A549 (cell line): ENCODE measurements around the gene MUC20. TPM values are rescaled to one million over a fixed set of nuclear protein-coding genes. Genes with fewer than 3 reads are reported as not detected.

Source experiments
- ATAC-seq, 2 experiments: fragments of 200-7000 bp in 1 of 2; fragments of >200 bp in 1 of 2; cut with Nextera tagmentation in 1 of 2; cut with Tn5 transposase in 1 of 2; 3 replicates each; pipeline versions ENCODE4 v1.8.0 to v1.9.1; 2018 to 2020; ENCODE audit warnings: mild to moderate bottlenecking in 1 of 2, moderate library complexity in 1 of 2
- CTCF ChIA-PET: fragments of 300-600 bp; sonication (Branson Sonifier 250); formaldehyde crosslinking; extraction: SDS; loops from one replicate; lab custom pipeline; 2021; ENCODE audit warnings: antibody characterized with exemption, inconsistent platforms; lab: Yijun Ruan, JAX
- POLR2A ChIA-PET: fragments of 350-600 bp; formaldehyde crosslinking; extraction: SDS; loops from one replicate; lab custom pipeline; 2021; ENCODE audit warnings: antibody characterized with exemption, inconsistent platforms; lab: Yijun Ruan, JAX
- DNase-seq, 2 experiments: peaks; one replicate each; pipeline versions ENCODE4 v3.0.0 to v3.0.0-alpha.2; 2011 to 2016; ENCODE audit warnings: low read depth in 1 of 2, low spot score in 1 of 2
- FAIRE-seq: peaks from 2 replicates; lab custom pipeline; 2011; peaks lifted over from hg19 to GRCh38; lab: Jason Lieb, UNC
- H3K27ac ChIP-seq, 2 experiments: fragments of >200 bp; sonication (Bioruptor Twin); formaldehyde crosslinking; 3 replicates each; pipeline ENCODE4 v1.5.1; 2016 to 2017
- H3K4me1 ChIP-seq: fragments of >200 bp; sonication (Bioruptor Twin); formaldehyde crosslinking; 3 replicates; pipeline ENCODE4 v1.6.1; 2016
- H3K4me2 ChIP-seq: fragments of >200 bp; sonication (Bioruptor Twin); formaldehyde crosslinking; 3 replicates; pipeline ENCODE4 v1.6.1; 2016
- H3K4me3 ChIP-seq: fragments of >200 bp; sonication (Bioruptor Twin); formaldehyde crosslinking; 3 replicates; pipeline ENCODE4 v1.5.1; 2016
- H3K9me3 ChIP-seq: fragments of >200 bp; sonication (Bioruptor Twin); formaldehyde crosslinking; 3 replicates; pipeline ENCODE4 v1.6.1; 2016
- ATOH8 ChIP-seq: fragments of 250-450 bp; sonication (Bioruptor Pico); IDR thresholded peaks from 2 replicates; pipeline ENCODE4 v1.5.0; 2020; ENCODE audit warnings: low read depth, mild to moderate bottlenecking, moderate library complexity
- CBX8 ChIP-seq: fragments of 200-600 bp; sonication (generic); IDR thresholded peaks from 2 replicates; pipeline ENCODE4 v1.6.1; 2016
- CTCF ChIP-seq: fragments of >200 bp; sonication (Bioruptor Twin); formaldehyde crosslinking; IDR thresholded peaks from 3 replicates; pipeline ENCODE4 v1.5.1; 2016
- EHMT2 ChIP-seq: fragments of 200-600 bp; sonication (generic); IDR thresholded peaks from 2 replicates; pipeline ENCODE4 v1.6.1; 2016; ENCODE audit warnings: antibody characterized with exemption, low read depth, mild to moderate bottlenecking, moderate library complexity
- FOXS1 ChIP-seq: fragments of 250-450 bp; sonication (Bioruptor Pico); IDR thresholded peaks from 2 replicates; pipeline ENCODE4 v1.5.0; 2020; ENCODE audit warnings: mild to moderate bottlenecking, moderate library complexity
- GATA3 ChIP-seq: IDR thresholded peaks from 2 replicates; pipeline ENCODE4 v1.6.1; 2012; ENCODE audit warnings: borderline replicate concordance
- HOXA7 ChIP-seq: fragments of 250-450 bp; sonication (Bioruptor Pico); IDR thresholded peaks from 2 replicates; pipeline ENCODE4 v1.5.0; 2020; ENCODE audit warnings: mild to moderate bottlenecking, moderate library complexity
- KDM5A ChIP-seq: fragments of 200-600 bp; sonication (generic); IDR thresholded peaks from 2 replicates; pipeline ENCODE4 v1.6.1; 2016; ENCODE audit warnings: antibody characterized with exemption, mild to moderate bottlenecking
- MAZ ChIP-seq: fragments of 150-350 bp; IDR thresholded peaks from 2 replicates; pipeline ENCODE4 v1.6.1; 2014; ENCODE audit warnings: antibody characterized with exemption, low read depth, low read length, borderline replicate concordance
- NR3C1 ChIP-seq: fragments of >200 bp; sonication (Bioruptor Twin); formaldehyde crosslinking; IDR thresholded peaks from 3 replicates; pipeline ENCODE4 v1.6.1; 2017
- PHF8 ChIP-seq: fragments of 200-600 bp; sonication (generic); IDR thresholded peaks from 2 replicates; pipeline ENCODE4 v1.6.1; 2016; ENCODE audit warnings: low read depth, mild to moderate bottlenecking, antibody characterized with exemption, moderate library complexity, borderline replicate concordance
- POLR2A ChIP-seq: IDR thresholded peaks from 2 replicates; pipeline ENCODE4 v1.6.1; 2012; ENCODE audit warnings: mild to moderate bottlenecking, low read length
- RARB ChIP-seq: fragments of 250-450 bp; sonication (Bioruptor Pico); IDR thresholded peaks from 2 replicates; pipeline ENCODE4 v1.8.0; 2021; ENCODE audit warnings: mild to moderate bottlenecking, moderate library complexity
- REST ChIP-seq: fragments of 200-600 bp; sonication (generic); IDR thresholded peaks from 2 replicates; pipeline ENCODE4 v1.6.1; 2016; ENCODE audit warnings: antibody characterized with exemption, mild to moderate bottlenecking, moderate library complexity
- SMC3 ChIP-seq: fragments of >200 bp; sonication (Bioruptor Twin); formaldehyde crosslinking; IDR thresholded peaks from 3 replicates; pipeline ENCODE4 v1.6.1; 2018; ENCODE audit warnings: inconsistent platforms
- TFCP2L1 ChIP-seq: fragments of 250-450 bp; sonication (Bioruptor Pico); IDR thresholded peaks from 2 replicates; pipeline ENCODE4 v1.5.0; 2021; ENCODE audit warnings: mild to moderate bottlenecking
- ZC3H11A ChIP-seq: fragments of 450-650 bp; IDR thresholded peaks from 2 replicates; pipeline ENCODE4 v1.6.1; 2014; ENCODE audit warnings: antibody characterized with exemption, mild to moderate bottlenecking
- ZNF302 ChIP-seq: fragments of 250-450 bp; sonication (Bioruptor Pico); IDR thresholded peaks from 2 replicates; pipeline ENCODE4 v1.9.0; 2021; ENCODE audit warnings: inconsistent platforms, mild to moderate bottlenecking, moderate library complexity
- ZSCAN20 ChIP-seq: fragments of 250-450 bp; sonication (Bioruptor Pico); IDR thresholded peaks from 2 replicates; pipeline ENCODE4 v1.8.0; 2022; ENCODE audit warnings: mild to moderate bottlenecking, moderate library complexity
- WGBS: methylation state at CpG from one replicate; pipeline ENCODE4 v1.1.6; 2017; ENCODE audit errors: missing lambda C conversion rate; 5-methylcytosine and 5-hydroxymethylcytosine counted together
- polyA plus RNA-seq, 4 experiments: library from polyadenylated mRNA; depleted of rRNA in 3 of 4; stranded (reverse); fragments of >200 nt; fragmentation: RNase III in 1 of 4; extraction: RNeasy Plus Mini Kit Qiagen cat#74134 plus additional on column Dnase treatment in 1 of 4; gene quantifications; 2 replicates in 3 of 4; 3 replicates in 1 of 4; pipeline ENCODE4 v1.2.3, GENCODE V29; 2011 to 2017
- TF ChIP-seq, protein P1 (sequence below): IDR thresholded peaks from 2 replicates; pipeline ENCODE4 v1.6.1; 2012
- TF ChIP-seq, protein P2 (sequence below): fragments of 450-650 bp; IDR thresholded peaks from 2 replicates; pipeline ENCODE4 v1.6.1; 2014; ENCODE audit warnings: antibody characterized with exemption
- TF ChIP-seq, protein P3 (sequence below): fragments of >200 bp; sonication (Bioruptor Twin); formaldehyde crosslinking; IDR thresholded peaks from 3 replicates; pipeline ENCODE4 v1.6.1; 2016

The MUC20 gene
- polyA plus RNA-seq, 2 of the 4 experiments (the other 2 are of a cell fraction), result 0.44 to 0.87 TPM

GRCh38 chr3:195764961-195765706 lies 44.4 kb downstream of the MUC20 start:
- CTCF ChIA-PET, result interaction anchor here (1.0 kb wide), 1 partner anchor 10 kb away, joined by 3 read pairs; no protein-coding TSS in a partner anchor
- no peak overlapping the region for H3K27ac ChIP-seq
- no peaks in the 10 kb centered on the region for H3K9me3 ChIP-seq
- TF ChIP-seq TFCP2L1 (no peak), POLR2A (no peak), ZC3H11A (no peak), CTCF (no peak), PHF8 (no peak), CBX8 (no peak), FOXS1 (CRISPR knock-in tag) (no peak), ZNF302 (CRISPR knock-in tag) (no peak), KDM5A (no peak), RARB (CRISPR knock-in tag) (no peak), SMC3 (no peak), ATOH8 (CRISPR knock-in tag) (no peak)
- TF ChIP-seq, protein P1, sequence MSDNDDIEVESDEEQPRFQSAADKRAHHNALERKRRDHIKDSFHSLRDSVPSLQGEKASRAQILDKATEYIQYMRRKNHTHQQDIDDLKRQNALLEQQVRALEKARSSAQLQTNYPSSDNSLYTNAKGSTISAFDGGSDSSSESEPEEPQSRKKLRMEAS, result no peak
- TF ChIP-seq, protein P2, sequence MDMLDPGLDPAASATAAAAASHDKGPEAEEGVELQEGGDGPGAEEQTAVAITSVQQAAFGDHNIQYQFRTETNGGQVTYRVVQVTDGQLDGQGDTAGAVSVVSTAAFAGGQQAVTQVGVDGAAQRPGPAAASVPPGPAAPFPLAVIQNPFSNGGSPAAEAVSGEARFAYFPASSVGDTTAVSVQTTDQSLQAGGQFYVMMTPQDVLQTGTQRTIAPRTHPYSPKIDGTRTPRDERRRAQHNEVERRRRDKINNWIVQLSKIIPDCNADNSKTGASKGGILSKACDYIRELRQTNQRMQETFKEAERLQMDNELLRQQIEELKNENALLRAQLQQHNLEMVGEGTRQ, result no peak
- FAIRE-seq (no peak), DNase-seq (no peak), ATAC-seq (no peak)
- H3K4me3 ChIP-seq, result no peak overlapping the region
- POLR2A ChIA-PET, result no interaction called here
- H3K4me2 ChIP-seq, result no peak overlapping the region
- no peaks in the 10 kb centered on the region for H3K4me1 ChIP-seq
- WGBS, result 80% methylated on average over 19 of the region's 28 CpGs

DNA sequence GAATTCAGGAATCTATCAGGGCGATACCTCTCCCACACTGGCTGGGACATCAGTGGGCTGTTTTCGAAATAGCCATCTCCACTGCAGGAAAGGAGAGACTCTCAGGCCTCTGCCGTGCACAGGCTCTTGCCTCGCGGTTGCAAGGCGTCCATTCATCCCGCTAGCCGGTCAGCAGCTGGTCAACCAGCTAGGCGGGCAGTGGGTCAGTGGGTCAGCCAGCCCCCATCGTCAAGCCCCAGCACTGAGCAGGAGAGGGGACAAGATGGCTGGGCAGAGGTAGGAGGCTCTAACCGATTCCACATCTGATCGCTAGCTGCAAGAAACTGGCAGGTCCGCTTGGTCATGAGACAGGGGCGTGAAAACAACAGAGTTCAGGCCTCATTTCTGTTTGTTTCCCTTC lies 45.9 kb downstream of the MUC20 start:
- Histone ChIP-seq H3K4me2 (no peak overlapping the region), H3K4me1 (no peaks in the 10 kb centered on the region), H3K4me3 (no peak overlapping the region), H3K9me3 (no peaks in the 10 kb centered on the region), H3K27ac (no peak overlapping the region)
- no peak for ATAC-seq
- TF ChIP-seq EHMT2 (no peak), NR3C1 (no peak), HOXA7 (CRISPR knock-in tag) (no peak), GATA3 (no peak)
- POLR2A ChIA-PET, result no interaction called here
- WGBS, result 62% methylated on average over 11 of the region's 14 CpGs
- no peak for FAIRE-seq
- CTCF ChIA-PET, result no interaction called here
- DNase-seq, result no peak

DNA sequence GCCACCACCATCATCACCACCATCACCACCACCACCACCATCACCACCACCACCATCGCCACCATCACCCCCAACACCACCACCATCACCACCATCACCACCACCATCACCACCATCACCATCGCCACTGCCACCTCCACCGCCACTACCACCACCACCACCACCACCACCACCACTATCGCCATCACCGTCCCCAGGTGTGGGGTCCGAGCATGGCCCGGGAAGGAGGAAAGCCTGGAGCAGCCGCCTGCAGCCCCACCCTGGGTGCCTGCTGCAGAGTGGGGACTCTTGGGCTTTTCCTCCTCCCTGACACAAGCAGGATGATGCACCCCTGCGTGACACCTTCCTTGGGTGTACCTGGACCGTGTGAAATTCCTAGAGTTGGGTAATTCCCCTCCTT lies 47.0 kb downstream of the MUC20 start:
- H3K9me3 ChIP-seq, result no peaks in the 10 kb centered on the region
- no peak for ATAC-seq
- no peak overlapping the region for H3K4me3 ChIP-seq
- no peak overlapping the region for H3K27ac ChIP-seq
- no peak overlapping the region for H3K4me2 ChIP-seq
- no peak for FAIRE-seq
- WGBS, result 61% methylated on average over 7 of the region's 10 CpGs
- CTCF ChIA-PET, result no interaction called here
- POLR2A ChIA-PET, result no interaction called here
- no peaks in the 10 kb centered on the region for H3K4me1 ChIP-seq
- TF ChIP-seq PHF8 (no peak), REST (no peak), GATA3 (no peak), FOXS1 (CRISPR knock-in tag) (no peak), CBX8 (no peak), MAZ (no peak), ZSCAN20 (CRISPR knock-in tag) (no peak)
- TF ChIP-seq, protein P3, sequence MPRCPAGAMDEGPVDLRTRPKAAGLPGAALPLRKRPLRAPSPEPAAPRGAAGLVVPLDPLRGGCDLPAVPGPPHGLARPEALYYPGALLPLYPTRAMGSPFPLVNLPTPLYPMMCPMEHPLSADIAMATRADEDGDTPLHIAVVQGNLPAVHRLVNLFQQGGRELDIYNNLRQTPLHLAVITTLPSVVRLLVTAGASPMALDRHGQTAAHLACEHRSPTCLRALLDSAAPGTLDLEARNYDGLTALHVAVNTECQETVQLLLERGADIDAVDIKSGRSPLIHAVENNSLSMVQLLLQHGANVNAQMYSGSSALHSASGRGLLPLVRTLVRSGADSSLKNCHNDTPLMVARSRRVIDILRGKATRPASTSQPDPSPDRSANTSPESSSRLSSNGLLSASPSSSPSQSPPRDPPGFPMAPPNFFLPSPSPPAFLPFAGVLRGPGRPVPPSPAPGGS, result no peak
- DNase-seq, result no peak
